Neural cell (in vitro differentiated cells): ENCODE data around the gene FLYWCH1. TPM values are rescaled to one million over a fixed set of nuclear protein-coding genes. Genes with fewer than 3 reads are reported as not detected.

Experiments used
- H2AFZ ChIP-seq: fragments of 200-600, 300-800 bp; sonication (generic), shearing (Covaris generic); 2 replicates; pipeline ENCODE4 v1.6.0; 2014; ENCODE audit warnings: low read depth, mild to moderate bottlenecking, antibody characterized with exemption, low read length, moderate library complexity
- H3F3A ChIP-seq: fragments of 200-600 bp; shearing (Covaris generic); 2 replicates; pipeline ENCODE4 v1.6.1; 2016; ENCODE audit warnings: mild to moderate bottlenecking, moderate library complexity, mixed read lengths, antibody characterized with exemption, low read length; ENCODE audit not compliant: insufficient read depth, poor library complexity, severe bottlenecking
- H3K27ac ChIP-seq: fragments of 200-600, 300-800 bp; sonication (generic), shearing (Covaris generic); 2 replicates; pipeline ENCODE4 v1.5.1; 2014; ENCODE audit warnings: mild to moderate bottlenecking, low read length, moderate library complexity
- H3K27me3 ChIP-seq: fragments of 300-800, 200-600 bp; sonication (generic), shearing (Covaris generic); 2 replicates; pipeline ENCODE4 v1.6.0; 2014; ENCODE audit warnings: mild to moderate bottlenecking, low read depth, low read length, moderate library complexity; ENCODE audit not compliant: insufficient read depth
- H3K36me3 ChIP-seq: fragments of 300-800, 200-600 bp; sonication (generic), shearing (Covaris generic); 2 replicates; pipeline ENCODE4 v1.5.1; 2014; ENCODE audit warnings: mild to moderate bottlenecking, antibody characterized with exemption, low read length, moderate library complexity; ENCODE audit not compliant: insufficient read depth
- H3K4me2 ChIP-seq: fragments of 300-800, 200-600 bp; sonication (generic), shearing (Covaris generic); 2 replicates; pipeline ENCODE4 v1.6.0; 2014; ENCODE audit warnings: mild to moderate bottlenecking, low read length
- H3K4me3 ChIP-seq: fragments of 300-800, 200-600 bp; sonication (generic), shearing (Covaris generic); 2 replicates; pipeline ENCODE4 v1.5.1; 2014; ENCODE audit warnings: mild to moderate bottlenecking, low read length, moderate library complexity
- H3K79me2 ChIP-seq: fragments of 200-600 bp; shearing (Covaris generic); replicated peaks from 2 replicates; pipeline ENCODE4 v1.6.0; 2014; ENCODE audit warnings: mild to moderate bottlenecking, low read length, moderate library complexity; ENCODE audit not compliant: insufficient read depth
- H3K9ac ChIP-seq: fragments of 300-800, 200-600 bp; sonication (generic), shearing (Covaris generic); 2 replicates; pipeline ENCODE4 v1.6.1; 2016; ENCODE audit warnings: mild to moderate bottlenecking, low read length, mixed read lengths
- H3K9me2 ChIP-seq: fragments of 200-600 bp; shearing (Covaris generic); 2 replicates; pipeline ENCODE4 v1.6.1; 2016; ENCODE audit warnings: mild to moderate bottlenecking, low read length, mixed read lengths; ENCODE audit not compliant: insufficient read depth
- H3K9me3 ChIP-seq: fragments of 200-600, 300-800 bp; sonication (generic), shearing (Covaris generic); 2 replicates; pipeline ENCODE4 v1.6.1; 2016; ENCODE audit warnings: mild to moderate bottlenecking, mixed run types, low read length, moderate library complexity, mixed read lengths
- H4K20me1 ChIP-seq: fragments of 200-600 bp; shearing (Covaris generic); 2 replicates; pipeline ENCODE4 v1.6.1; 2016; ENCODE audit warnings: mild to moderate bottlenecking, mixed run types; ENCODE audit not compliant: insufficient read depth
- CTCF ChIP-seq: fragments of 450-650 bp; IDR thresholded peaks from 2 replicates; pipeline ENCODE4 v1.5.1; 2014; ENCODE audit warnings: antibody characterized with exemption, mild to moderate bottlenecking, moderate library complexity; ENCODE audit not compliant: poor library complexity, severe bottlenecking
- EP300 ChIP-seq: fragments of 450-650 bp; conservative IDR thresholded peaks from 2 replicates; pipeline ENCODE4 v1.6.1; 2014; ENCODE audit warnings: antibody characterized with exemption, mild to moderate bottlenecking, moderate library complexity; ENCODE audit not compliant: poor library complexity, severe bottlenecking
- EZH2 ChIP-seq: fragments of 200-600, 300-800 bp; shearing (Covaris generic), sonication (generic); IDR thresholded peaks from 2 replicates; pipeline ENCODE4 v1.6.1; 2014; ENCODE audit warnings: antibody characterized with exemption, low read length, borderline replicate concordance, mild to moderate bottlenecking; ENCODE audit not compliant: insufficient read depth, poor library complexity, severe bottlenecking
- MXI1 ChIP-seq: fragments of 450-650 bp; conservative IDR thresholded peaks from 2 replicates; pipeline ENCODE4 v1.6.1; 2014; ENCODE audit warnings: antibody characterized with exemption, mild to moderate bottlenecking; ENCODE audit not compliant: poor library complexity, severe bottlenecking
- POLR2AphosphoS5 ChIP-seq: IDR thresholded peaks from 2 replicates; pipeline ENCODE4 v1.6.1; 2012
- RAD21 ChIP-seq: fragments of 450-650 bp; conservative IDR thresholded peaks from 2 replicates; pipeline ENCODE4 v1.6.1; 2014; ENCODE audit warnings: antibody characterized with exemption, mild to moderate bottlenecking, moderate library complexity
- REST ChIP-seq: IDR thresholded peaks from 2 replicates; pipeline ENCODE4 v1.6.1; 2012; ENCODE audit warnings: borderline replicate concordance
- TAF1 ChIP-seq: IDR thresholded peaks from 2 replicates; pipeline ENCODE4 v1.6.1; 2012; ENCODE audit warnings: low read depth
- polyA plus RNA-seq: library from polyadenylated mRNA; depleted of rRNA; stranded (reverse); fragments of >200 nt; gene quantifications from 2 replicates; pipeline ENCODE4 v1.2.3, GENCODE V29; 2014

FLYWCH1 gene
- polyA plus RNA-seq, 1 donor from 2014 or later: 33.0 TPM

- Histone ChIP-seq H3F3A (no peaks in the 10 kb centered on the region), H3K27me3 (no peaks in the 10 kb centered on the region), H3K9ac (no peak overlapping the region), H3K9me3 (no peaks in the 10 kb centered on the region), H3K9me2 (no peaks in the 10 kb centered on the region), H3K27ac (no peak overlapping the region), H3K36me3 (no peaks in the 10 kb centered on the region), H2AFZ (no peak overlapping the region), H4K20me1 (no peaks in the 10 kb centered on the region), H3K79me2 (no peaks in the 10 kb centered on the region), H3K4me3 (no peak overlapping the region), H3K4me2 (no peak overlapping the region)
- no peak for TF ChIP-seq TAF1
- TF ChIP-seq REST: no peak
- TF ChIP-seq CTCF: no peak
- no peak for TF ChIP-seq RAD21
- no peak for TF ChIP-seq EZH2
- TF ChIP-seq EP300: no peak
- no peak for TF ChIP-seq POLR2AphosphoS5
Observed at GRCh38 chr16:2976673-2977072, 64.9 kb downstream of the FLYWCH1 start.

GRCh38 chr16:2977440-2977839, 65.7 kb downstream of the FLYWCH1 start:
- TF ChIP-seq POLR2AphosphoS5 (no peak), RAD21 (no peak), REST (no peak), CTCF (no peak), MXI1 (no peak), EP300 (no peak), EZH2 (no peak)
- no peaks in the 10 kb centered on the region for H4K20me1 ChIP-seq
- no peaks in the 10 kb centered on the region for H3K27me3 ChIP-seq
- no peaks in the 10 kb centered on the region for H3K79me2 ChIP-seq
- no peaks in the 10 kb centered on the region for H3K9me2 ChIP-seq
- H3F3A ChIP-seq: no peaks in the 10 kb centered on the region
- H3K9me3 ChIP-seq: no peaks in the 10 kb centered on the region
- no peak overlapping the region for H3K9ac ChIP-seq
- H2AFZ ChIP-seq: no peak overlapping the region
- no peaks in the 10 kb centered on the region for H3K36me3 ChIP-seq
- no peak overlapping the region for H3K27ac ChIP-seq
- no peak overlapping the region for H3K4me2 ChIP-seq
- H3K4me3 ChIP-seq: no peak overlapping the region
